Uterine smooth muscle cell (primary cell): ENCODE data around the gene RPS16. TPM values are rescaled to one million over a fixed set of nuclear protein-coding genes. Genes with fewer than 3 reads are reported as not detected.

Experiments
- total RNA-seq: library from RNA; depleted of rRNA; stranded (reverse); fragments of >200 nt; gene quantifications from 2 replicates; pipeline ENCODE4 v1.2.3, GENCODE V29; 2014

The RPS16 gene
- 111 and 167 TPM in 2 replicates for total RNA-seq

GRCh38 chr19:39435499-39436349 is at the start of gene RPS16:
Gene RPS16, minus strand, starts transcription at chr19:39435949. Its CDS starts 54 bp downstream, at chr19:39435895.

GRCh38 chr19:39480337-39481228 is 44.8 kb upstream of the RPS16 start, which contains the start of gene TIMM50:
Gene TIMM50, plus strand, starts transcription at chr19:39480838. Its CDS starts 16 bp downstream, at chr19:39480854.

GRCh38 chr19:39445196-39446111 is 9.7 kb upstream of the RPS16 start, which contains the start of gene SUPT5H:
Gene SUPT5H, plus strand, starts transcription at chr19:39445582. Its CDS starts 309 bp downstream, at chr19:39445891.

GRCh38 chr19:39412100-39412866 is 23.5 kb downstream of the RPS16 start, which contains the start of gene PLEKHG2:
Gene PLEKHG2, plus strand, starts transcription at chr19:39412669. Its CDS starts 1,418 bp downstream, at chr19:39414087.

GRCh38 chr19:39406656-39407409 is 28.9 kb downstream of the RPS16 start, which contains the start of gene ZFP36:
Gene ZFP36, plus strand, starts transcription at chr19:39406847. Its CDS starts 58 bp downstream, at chr19:39406905.

GRCh38 chr19:39390751-39391437 is 44.9 kb downstream of the RPS16 start, which contains the start of the genes MED29 and PAF1:
Gene MED29, plus strand, starts transcription at chr19:39391378. Its CDS starts 45 bp downstream, at chr19:39391423.
Gene PAF1, minus strand, starts transcription at chr19:39391106. Its CDS starts 242 bp downstream, at chr19:39390864.

Other genes starting within 250 kb of the RPS16 start
- gene NCCRP1, start 239.0 kb downstream of the RPS16 start, total RNA-seq = not detected in 2 replicates
- gene SYCN, start 231.7 kb downstream of the RPS16 start, total RNA-seq = not detected in 2 replicates
- gene IFNL3, start 190.9 kb downstream of the RPS16 start, total RNA-seq = not detected in 2 replicates
- not detected in 2 replicates for gene IFNL4, start 187.1 kb downstream of the RPS16 start, total RNA-seq
- not detected in 2 replicates for gene IFNL2, start 167.6 kb downstream of the RPS16 start, total RNA-seq
- not detected in 2 replicates for gene IFNL1, start 139.5 kb downstream of the RPS16 start, total RNA-seq
- gene LRFN1, start 115.1 kb downstream of the RPS16 start, total RNA-seq = 0.25 TPM in 1 of 2 replicates, not detected in the other
- gene GMFG, start 99.9 kb downstream of the RPS16 start, total RNA-seq = 0.44 and 0.50 TPM in 2 replicates
- gene SAMD4B, start 93.5 kb downstream of the RPS16 start, total RNA-seq = 59.9 and 60.4 TPM in 2 replicates
- 38.4 and 55.6 TPM in 2 replicates for gene PAF1, start 44.8 kb downstream of the RPS16 start, total RNA-seq
- gene MED29, start 44.6 kb downstream of the RPS16 start, total RNA-seq = 15.2 and 20.6 TPM in 2 replicates
- gene ZFP36, start 29.1 kb downstream of the RPS16 start, total RNA-seq = 1.8 and 3.0 TPM in 2 replicates
- gene PLEKHG2, start 23.3 kb downstream of the RPS16 start, total RNA-seq = 9.0 and 16.4 TPM in 2 replicates
- gene SUPT5H, start 9.6 kb upstream of the RPS16 start, total RNA-seq = 63.1 and 67.6 TPM in 2 replicates
- gene TIMM50, start 44.9 kb upstream of the RPS16 start, total RNA-seq = 57.5 and 84.0 TPM in 2 replicates
- gene DLL3, start 63.0 kb upstream of the RPS16 start, total RNA-seq = 0.12 and 0.55 TPM in 2 replicates
- not detected in 2 replicates for gene SELENOV, start 79.2 kb upstream of the RPS16 start, total RNA-seq
- 4.5 and 7.5 TPM in 2 replicates for gene EID2B, start 96.9 kb upstream of the RPS16 start, total RNA-seq
- gene EID2, start 104.2 kb upstream of the RPS16 start, total RNA-seq = 10.2 and 16.3 TPM in 2 replicates
- gene LGALS13, start 166.6 kb upstream of the RPS16 start, total RNA-seq = not detected in 2 replicates
- gene LGALS16, start 220.0 kb upstream of the RPS16 start, total RNA-seq = not detected in 2 replicates